Activated CD4-positive, alpha-beta T cell treated with anti-CD3 and anti-CD28 coated beads, Interleukin-2, Interleukin-4, amounts not matched to agents 100 ng/mL and 50 ng/mL, durations not matched to agents 16 hours and 8 hours (primary cell): ENCODE results near the gene SBNO2.
"Not testable (repeated sequence)": the region's sequence is repeated elsewhere in the genome, so short reads cannot be mapped to it uniquely, and the experiment has no call there.

Source experiments
- DNase-seq: peaks from one replicate; pipeline ENCODE4 v3.0.0-alpha.2; 2020; ENCODE audit warnings: low spot score

SBNO2 gene

DNA sequence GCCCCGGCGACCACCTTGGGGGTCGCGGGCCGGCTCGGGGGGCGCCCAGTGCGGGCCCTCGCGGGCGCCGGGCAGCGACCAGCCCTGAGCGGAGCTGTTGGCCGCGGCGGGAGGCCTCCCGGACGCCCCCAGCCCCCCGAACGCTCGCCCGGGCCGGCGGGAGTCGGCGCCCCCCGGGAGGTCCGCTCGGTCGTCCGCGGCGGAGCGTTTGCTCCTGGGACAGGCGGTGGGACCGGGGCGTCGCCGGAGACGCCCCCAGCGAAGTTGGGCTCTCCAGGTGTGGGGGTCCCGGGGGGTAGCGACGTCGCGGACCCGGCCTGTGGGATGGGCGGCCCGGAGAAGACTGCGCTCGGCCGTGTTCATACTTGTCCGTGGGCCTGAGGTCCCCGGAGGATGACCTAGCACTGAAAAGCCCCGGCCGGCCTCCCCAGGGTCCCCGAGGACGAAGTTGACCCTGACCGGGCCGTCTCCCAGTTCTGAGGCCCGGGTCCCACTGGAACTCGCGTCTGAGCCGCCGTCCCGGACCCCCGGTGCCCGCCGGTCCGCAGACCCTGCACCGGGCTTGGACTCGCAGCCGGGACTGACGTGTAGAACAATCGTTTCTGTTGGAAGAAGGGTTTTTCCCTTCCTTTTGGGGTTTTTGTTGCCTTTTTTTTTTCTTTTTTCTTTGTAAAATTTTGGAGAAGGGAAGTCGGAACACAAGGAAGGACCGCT is 32.2 kb upstream of the SBNO2 start:
- no peak for DNase-seq

- DNase-seq: peak; percentile 99
Measured at GRCh38 chr19:1205114-1206099, 31.3 kb upstream of the SBNO2 start, which contains the start of gene STK11. Gene STK11, plus strand, starts transcription at chr19:1205778. Its CDS starts 1,136 bp downstream, at chr19:1206914.

GRCh38 chr19:1200614-1201013 is 26.5 kb upstream of the SBNO2 start:
- DNase-seq: not testable (repeated sequence)

DNA sequence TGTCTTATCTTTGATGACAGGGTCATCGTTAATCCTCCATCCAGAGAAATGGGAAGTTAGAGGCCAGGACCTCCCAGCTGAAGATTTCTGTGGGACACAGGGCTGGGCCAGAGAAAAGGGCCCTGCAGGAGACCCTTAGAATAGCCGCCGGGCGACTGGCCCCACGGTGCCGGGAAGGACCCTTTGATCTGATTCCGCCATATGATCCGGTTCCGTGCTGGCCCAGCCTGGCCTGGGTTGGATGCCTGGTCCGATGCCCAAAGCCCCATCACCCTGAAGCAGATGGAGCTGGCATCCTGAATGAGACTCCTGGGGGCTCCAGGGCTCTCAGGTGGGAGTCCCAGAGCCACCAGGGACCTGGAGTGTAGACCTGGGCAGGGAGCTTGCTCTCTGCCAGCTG is 25.5 kb upstream of the SBNO2 start:
- DNase-seq: no peak

DNA sequence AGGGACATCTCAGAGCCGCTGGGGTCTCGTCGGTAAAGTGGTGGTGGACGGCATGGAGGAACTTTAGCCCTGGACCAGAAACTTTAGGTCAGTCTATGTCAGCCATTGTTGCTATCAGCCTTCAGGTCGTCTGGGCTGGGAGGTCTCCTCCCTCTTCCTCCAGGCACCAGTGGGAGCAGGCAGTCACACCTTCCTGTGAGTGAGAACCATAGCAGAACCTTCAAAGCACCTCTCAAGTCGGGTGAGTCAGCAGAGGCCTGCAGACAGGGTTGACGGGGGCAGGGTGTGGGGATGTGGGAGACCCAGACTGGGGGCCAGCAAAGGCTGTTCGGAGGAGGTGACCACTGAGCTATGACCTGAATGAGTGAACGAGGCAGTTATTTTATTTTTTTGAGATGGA is 15.4 kb upstream of the SBNO2 start:
- peak; percentile 61 for DNase-seq

- no peak for DNase-seq
Measured at GRCh38 chr19:1183543-1184172, 9.6 kb upstream of the SBNO2 start.

DNA sequence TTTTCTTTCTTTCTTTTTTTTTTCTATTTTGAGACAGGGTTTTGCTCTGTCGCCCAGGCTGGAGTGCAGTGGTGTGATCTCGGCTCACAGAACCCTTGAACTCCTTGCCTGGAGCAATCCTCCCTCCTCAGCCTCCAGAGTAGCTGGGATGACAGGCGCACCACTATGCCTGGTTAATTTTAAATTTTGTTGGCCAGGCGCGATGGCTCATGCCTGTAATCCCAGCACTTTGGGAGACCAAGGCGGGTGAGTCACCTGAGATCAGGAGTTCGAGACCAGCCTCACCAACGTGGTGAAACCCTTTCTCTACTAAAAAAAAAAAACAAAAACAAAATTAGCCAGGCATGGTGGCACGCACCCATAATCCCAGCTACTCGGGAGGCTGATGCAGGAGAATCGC is 8.7 kb upstream of the SBNO2 start:
- DNase-seq: no peak

GRCh38 chr19:1182068-1182467 is 8.0 kb upstream of the SBNO2 start:
- DNase-seq: no peak

GRCh38 chr19:1181606-1182005 is 7.5 kb upstream of the SBNO2 start:
- DNase-seq: no peak

DNA sequence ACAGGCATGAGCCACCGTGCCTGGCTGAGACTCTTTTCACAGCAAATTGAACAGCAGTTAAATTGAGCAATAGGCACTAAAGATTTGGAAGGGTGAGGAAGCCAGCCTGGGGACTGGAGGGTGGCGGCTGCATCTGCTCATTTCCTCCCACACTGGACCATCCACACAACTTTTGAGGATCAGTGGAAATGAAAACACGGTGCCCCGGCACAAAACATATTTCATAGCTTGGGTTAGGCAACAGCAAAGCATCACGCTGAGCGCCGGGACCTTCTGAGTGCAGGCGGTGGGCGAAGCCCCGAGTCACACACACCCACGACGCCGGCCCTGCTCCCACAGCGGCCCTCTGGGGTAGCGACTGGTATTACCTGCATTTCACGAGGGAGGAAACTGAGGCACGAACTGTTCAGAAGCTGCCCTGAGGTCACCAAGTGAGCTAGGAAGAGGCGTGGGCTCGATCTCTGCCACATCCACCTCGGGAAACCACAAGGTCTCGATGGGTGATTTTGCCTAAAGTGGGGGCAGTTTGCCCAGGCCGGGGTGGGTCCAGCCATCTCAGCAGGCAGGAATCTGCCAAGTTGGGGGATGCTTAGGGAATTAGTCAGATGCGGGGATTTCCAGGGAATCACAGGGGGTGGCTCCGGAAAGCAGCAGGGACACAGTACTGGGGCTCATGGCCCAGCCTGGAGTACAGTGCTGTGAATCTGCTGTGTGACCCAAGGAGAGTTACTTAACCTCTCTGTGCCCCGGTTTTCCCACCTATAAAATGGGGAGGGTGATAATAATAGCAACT is 3.5 kb upstream of the SBNO2 start:
- no peak for DNase-seq

GRCh38 chr19:1173159-1173844 is 766 bp downstream of the SBNO2 start:
- DNase-seq: no peak

GRCh38 chr19:1172353-1173158 is 1.5 kb downstream of the SBNO2 start:
- DNase-seq: no peak

GRCh38 chr19:1171755-1172352 is 2.2 kb downstream of the SBNO2 start:
- DNase-seq: no peak

GRCh38 chr19:1170938-1171754 is 2.9 kb downstream of the SBNO2 start:
- no peak for DNase-seq

GRCh38 chr19:1169921-1170885 is 3.9 kb downstream of the SBNO2 start:
- no peak for DNase-seq

DNA sequence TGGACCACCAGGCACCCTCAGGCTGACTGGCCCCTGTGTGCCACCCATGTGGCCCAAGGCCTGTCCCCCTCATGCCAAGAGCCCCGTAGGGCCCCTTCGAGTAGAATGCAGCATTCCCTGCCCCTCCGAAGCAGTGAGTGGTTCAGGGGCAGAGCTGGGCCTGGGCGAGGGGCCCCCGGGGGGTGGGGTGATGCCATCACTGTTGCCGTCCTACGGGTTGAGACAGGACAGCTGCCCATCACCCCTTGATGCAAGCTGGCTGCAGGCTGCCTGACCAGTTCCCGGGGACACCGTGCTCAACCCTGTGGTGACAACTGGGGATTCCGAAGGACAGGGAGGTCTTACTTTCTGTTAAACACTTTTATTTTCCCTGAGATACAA is 4.7 kb downstream of the SBNO2 start:
- no peak for DNase-seq

DNA sequence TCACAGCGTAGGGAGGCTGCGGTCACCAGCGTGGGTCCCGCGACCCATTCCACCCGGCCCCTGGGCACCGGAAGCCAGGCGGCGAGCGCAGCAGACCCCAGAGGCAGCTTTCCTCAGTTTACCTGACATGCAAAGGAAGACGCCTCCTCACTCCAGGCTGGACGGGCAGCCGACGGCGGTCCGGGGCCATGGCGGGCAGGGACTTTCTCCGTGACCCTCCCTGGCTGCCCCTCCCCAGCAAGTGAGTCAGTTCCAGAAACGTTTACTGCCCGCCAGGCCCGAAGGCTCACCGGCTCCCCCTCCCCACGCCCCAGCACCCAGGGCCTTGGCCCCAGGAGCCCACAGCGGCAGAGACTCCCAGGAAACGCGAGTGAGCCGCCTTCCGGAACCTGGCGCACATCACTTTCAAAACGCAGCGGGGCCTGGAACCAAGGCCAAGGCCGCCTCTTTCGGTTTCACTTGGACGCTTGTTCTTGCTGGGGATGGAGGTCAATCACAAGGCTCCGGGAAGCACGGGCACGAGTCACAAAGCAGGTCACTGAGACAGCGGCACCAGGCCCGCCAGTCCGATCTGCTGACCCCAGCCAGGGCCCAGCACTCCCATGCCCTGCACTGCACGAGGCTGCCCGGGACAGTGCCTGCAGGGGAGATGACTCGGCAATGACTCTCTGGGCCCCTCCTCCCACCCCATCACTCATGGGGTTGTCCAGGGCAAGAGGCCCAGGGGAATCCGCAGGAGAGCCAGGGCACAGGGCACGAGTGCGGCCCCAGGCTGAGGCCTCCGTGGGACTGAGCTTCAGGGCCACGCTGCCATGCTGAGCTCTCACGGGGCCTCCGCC is 5.3 kb downstream of the SBNO2 start:
- no peak for DNase-seq
